CD14-positive monocyte (primary cell): ENCODE data around the gene RASEF. TPM values are rescaled to one million over a fixed set of nuclear protein-coding genes. Genes with fewer than 3 reads are reported as not detected.

Source experiments
- DNase-seq, 3 donors: peaks; one replicate each; pipeline ENCODE4 v3.0.0-alpha.2; 2011 to 2022
- H2AFZ ChIP-seq: 2 replicates; pipeline ENCODE4 v1.6.0; 2012; ENCODE audit warnings: mild to moderate bottlenecking, low read depth, low read length, inconsistent platforms; ENCODE audit not compliant: insufficient read depth, poor library complexity, severe bottlenecking
- H3K27ac ChIP-seq, 2 donors: 1 replicate in 1 of 2; 2 replicates in 1 of 2; pipeline ENCODE4 v1.5.1; 2012 to 2013; ENCODE audit warnings: low read length in 2 of 2, control low read depth in 1 of 2, inconsistent platforms in 1 of 2, low read depth in 1 of 2, mild to moderate bottlenecking in 1 of 2
- H3K27me3 ChIP-seq, 2 donors: one replicate each; pipeline versions ENCODE4 v1.6.0 to v1.6.1; 2011 to 2013; ENCODE audit warnings: low read length in 2 of 2; ENCODE audit not compliant: control insufficient read depth in 2 of 2, insufficient read depth in 2 of 2
- H3K36me3 ChIP-seq, 2 donors: replicated peaks in 1 of 2; 1 replicate in 1 of 2; 2 replicates in 1 of 2; pipeline versions ENCODE4 v1.5.1 to v1.6.1; 2012 to 2013; ENCODE audit warnings: low read length in 2 of 2, control low read depth in 1 of 2, inconsistent platforms in 1 of 2, mild to moderate bottlenecking in 1 of 2; ENCODE audit not compliant: insufficient read depth in 2 of 2, control insufficient read depth in 1 of 2
- H3K4me1 ChIP-seq, 2 donors: 1 replicate in 1 of 2; 2 replicates in 1 of 2; pipeline versions ENCODE4 v1.5.1 to v1.6.1; 2012 to 2013; ENCODE audit warnings: low read length in 2 of 2, control low read depth in 1 of 2, inconsistent platforms in 1 of 2, mild to moderate bottlenecking in 1 of 2, moderate library complexity in 1 of 2; ENCODE audit not compliant: insufficient read depth in 2 of 2, control insufficient read depth in 1 of 2
- H3K4me2 ChIP-seq: replicated peaks from 2 replicates; pipeline ENCODE3; 2012; ENCODE audit warnings: low read length, moderate library complexity, mild to moderate bottlenecking; ENCODE audit not compliant: poor library complexity, severe bottlenecking; ENCODE audit errors: extremely low read depth
- H3K4me3 ChIP-seq, 3 experiments: fragments of 200-600 bp in 1 of 3; sonication (generic) in 1 of 3; replicated peaks in 1 of 3; 1 replicate in 2 of 3; 2 replicates in 1 of 3; pipeline ENCODE4 v1.5.1; 2011 to 2013; ENCODE audit warnings: low read length in 3 of 3, mild to moderate bottlenecking in 3 of 3, control low read depth in 2 of 3, low read depth in 2 of 3, inconsistent platforms in 1 of 3, moderate library complexity in 1 of 3
- H3K79me2 ChIP-seq: 2 replicates; pipeline ENCODE4 v1.6.0; 2012; ENCODE audit warnings: mild to moderate bottlenecking, control low read depth, inconsistent platforms, low read length, moderate library complexity; ENCODE audit not compliant: insufficient read depth
- H3K9ac ChIP-seq: 2 replicates; pipeline ENCODE4 v1.6.0; 2017; ENCODE audit warnings: low read length, mild to moderate bottlenecking; ENCODE audit not compliant: insufficient read depth, poor library complexity, severe bottlenecking
- H3K9me3 ChIP-seq, 2 donors: replicated peaks in 1 of 2; 1 replicate in 1 of 2; 2 replicates in 1 of 2; pipeline versions ENCODE4 v1.5.1 to v1.6.1; 2012 to 2013; ENCODE audit warnings: low read length in 2 of 2, control low read depth in 1 of 2; ENCODE audit not compliant: control insufficient read depth in 1 of 2, insufficient read depth in 1 of 2
- H4K20me1 ChIP-seq: 2 replicates; pipeline ENCODE4 v1.6.0; 2012; ENCODE audit warnings: mild to moderate bottlenecking, low read length, control low read depth, moderate library complexity; ENCODE audit not compliant: insufficient read depth
- H3K27ac Mint-ChIP-seq, 7 donors: one replicate each; pipeline ENCODE4 v1.8.0; 2020; ENCODE audit warnings: mild to moderate bottlenecking in 7 of 7, mixed read lengths in 7 of 7, moderate library complexity in 6 of 7, inconsistent platforms in 2 of 7
- H3K27me3 Mint-ChIP-seq, 3 donors: one replicate each; pipeline ENCODE4 v1.8.0; 2021 to 2022; ENCODE audit warnings: low read depth in 3 of 3, mild to moderate bottlenecking in 3 of 3, mixed read lengths in 3 of 3, moderate library complexity in 3 of 3, inconsistent platforms in 1 of 3
- H3K36me3 Mint-ChIP-seq, 2 donors: one replicate each; pipeline ENCODE4 v1.8.0; 2020; ENCODE audit warnings: mixed read lengths in 2 of 2, inconsistent platforms in 1 of 2, mild to moderate bottlenecking in 1 of 2
- H3K4me1 Mint-ChIP-seq: one replicate; pipeline ENCODE4 v1.8.0; 2020; ENCODE audit warnings: mild to moderate bottlenecking, mixed read lengths
- H3K4me3 Mint-ChIP-seq, 2 donors: one replicate each; pipeline ENCODE4 v1.8.0; 2020; ENCODE audit warnings: mild to moderate bottlenecking in 2 of 2, mixed read lengths in 2 of 2, moderate library complexity in 1 of 2
- H3K9me3 Mint-ChIP-seq, 7 donors: one replicate each; pipeline ENCODE4 v1.8.0; 2020 to 2022; ENCODE audit warnings: mixed read lengths in 7 of 7, mild to moderate bottlenecking in 6 of 7, moderate library complexity in 6 of 7, inconsistent platforms in 2 of 7
- CTCF ChIP-seq: fragments of 200-600 bp; IDR thresholded peaks from one replicate; pipeline ENCODE4 v1.8.0; 2022; ENCODE audit warnings: antibody characterized with exemption, mild to moderate bottlenecking
- WGBS: methylation state at CpG from one replicate; pipeline ENCODE4 v1.1.5; 2013; ENCODE audit warnings: missing lambda C conversion rate; ENCODE audit not compliant: insufficient coverage; 5-methylcytosine and 5-hydroxymethylcytosine counted together
- intact Hi-C, 2 donors: fragments of 100-400 bp; cut with micrococcal nuclease; formaldehyde crosslinking; loops; one replicate each; pipeline versions ENCODE4 v1.15.0 to v1.15.1; 2023
- polyA plus RNA-seq, 3 donors: library from polyadenylated mRNA; depleted of rRNA in 1 of 3; unstranded in 2 of 3; stranded (reverse) in 1 of 3; fragments of 300-500 nt in 2 of 3; fragments of >200 nt in 1 of 3; fragmentation: Illumina TruSeq in 2 of 3; gene quantifications; 1 replicate in 2 of 3; 2 replicates in 1 of 3; pipeline ENCODE4 v1.2.3, GENCODE V29; 2012 to 2021

Gene RASEF
- polyA plus RNA-seq, 3 donors, result not detected

- no peak overlapping the region for H3K4me2 ChIP-seq
- H3K9ac ChIP-seq, result no peak overlapping the region
- no peaks in the 10 kb centered on the region for H3K36me3 ChIP-seq
- TF ChIP-seq CTCF, result no peak
- 89% methylated on average over 4 of the region's 5 CpGs for WGBS
- no peaks in the 10 kb centered on the region for H3K4me1 Mint-ChIP-seq
- no peaks in the 10 kb centered on the region for H3K36me3 Mint-ChIP-seq
- H3K27ac Mint-ChIP-seq, result no peak overlapping the region
- no peak for DNase-seq
- H3K4me3 ChIP-seq, result no peak overlapping the region
- peaks cover 0 to 4% (median 2%) of the 10 kb centered on the region in 7 donors for H3K9me3 Mint-ChIP-seq
- no peaks in the 10 kb centered on the region for H3K27me3 ChIP-seq
- H3K4me3 Mint-ChIP-seq, result no peak overlapping the region
- no peak overlapping the region for H2AFZ ChIP-seq
- intact Hi-C loops, result no loop called here
- H3K27ac ChIP-seq, result no peak overlapping the region
- H3K9me3 ChIP-seq, result no peaks in the 10 kb centered on the region
- no peaks in the 10 kb centered on the region for H3K4me1 ChIP-seq
- H3K27me3 Mint-ChIP-seq, result peaks cover 0 to 2% (median 0%) of the 10 kb centered on the region in 3 donors
- no peaks in the 10 kb centered on the region for H3K79me2 ChIP-seq
- H4K20me1 ChIP-seq, result no peaks in the 10 kb centered on the region
Observed at GRCh38 chr9:83039303-83039702, 23.6 kb downstream of the RASEF start.

- H2AFZ ChIP-seq, result no peak overlapping the region
- no peak overlapping the region for H3K9ac ChIP-seq
- no peak for DNase-seq
- peaks cover 0 to 6% (median 2%) of the 10 kb centered on the region in 7 donors for H3K9me3 Mint-ChIP-seq
- no peak overlapping the region for H3K27ac ChIP-seq
- H3K27me3 ChIP-seq, result no peaks in the 10 kb centered on the region
- H3K4me1 ChIP-seq, result no peaks in the 10 kb centered on the region
- TF ChIP-seq CTCF, result no peak
- no peak overlapping the region for H3K4me3 Mint-ChIP-seq
- no peaks in the 10 kb centered on the region for H4K20me1 ChIP-seq
- H3K27me3 Mint-ChIP-seq, result peaks cover 0 to 2% (median 0%) of the 10 kb centered on the region in 3 donors
- no peak overlapping the region for H3K27ac Mint-ChIP-seq
- 71% methylated on average over 2 of the region's 2 CpGs for WGBS
- H3K36me3 ChIP-seq, result no peaks in the 10 kb centered on the region
- no peaks in the 10 kb centered on the region for H3K4me1 Mint-ChIP-seq
- no peak overlapping the region for H3K4me3 ChIP-seq
- no peak overlapping the region for H3K4me2 ChIP-seq
- no peaks in the 10 kb centered on the region for H3K79me2 ChIP-seq
- intact Hi-C loops, result no loop called here
- H3K9me3 ChIP-seq, result no peaks in the 10 kb centered on the region
- no peaks in the 10 kb centered on the region for H3K36me3 Mint-ChIP-seq
Observed at GRCh38 chr9:83036043-83036442, 26.9 kb downstream of the RASEF start.
